NT2/D1 (cell line): ENCODE data around the gene ERICH4.

Experiments used
- SUZ12 ChIP-seq: IDR thresholded peaks from 2 replicates; pipeline ENCODE4 v1.6.1; 2011; ENCODE audit not compliant: insufficient read length, insufficient read depth; ENCODE audit errors: extremely low read depth
- ZNF274 ChIP-seq: IDR thresholded peaks from 2 replicates; pipeline ENCODE4 v1.6.1; 2011; ENCODE audit warnings: mild to moderate bottlenecking, low read depth, low read length

- TF ChIP-seq SUZ12 (no peak), ZNF274 (no peak)
Observed at GRCh38 chr19:41412953-41413352, 30.0 kb upstream of the ERICH4 start.
